ENCODE results near the gene UBAC2.

Gene UBAC2

DNA sequence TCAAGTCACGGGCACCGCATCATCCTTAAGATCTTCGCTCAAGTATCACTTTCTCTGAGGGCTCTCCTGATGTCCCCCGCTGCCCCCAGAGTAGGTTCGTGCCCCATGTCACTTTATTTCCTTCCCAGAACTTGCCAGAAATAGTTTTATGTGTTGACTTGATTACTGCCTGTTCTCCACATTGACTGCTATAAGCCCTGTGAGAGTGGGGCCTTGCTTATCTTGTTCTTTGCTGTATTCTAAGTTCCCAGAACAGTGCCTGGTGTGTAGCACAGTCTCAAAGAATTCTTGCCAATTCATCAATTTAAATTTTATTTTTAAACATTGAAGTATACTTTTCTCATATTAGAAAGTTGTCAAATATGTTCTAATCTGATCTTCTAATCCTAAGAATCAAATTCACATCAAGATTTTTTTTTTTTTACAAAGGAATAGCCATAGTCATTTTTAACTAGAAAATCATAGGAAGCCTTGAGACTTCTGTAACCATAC, 138.6 kb downstream of the UBAC2 start:
- DNase-seq (ENCODE audit: low read depth in 2 of 2), result no peak

GRCh38 chr13:99339736-99340397, 139.2 kb downstream of the UBAC2 start:
- no peak for DNase-seq (ENCODE audit: low read depth in 2 of 2)

- no peak for DNase-seq (ENCODE audit: low read depth in 2 of 2)
These were observed 140.0 kb downstream of the UBAC2 start for GRCh38 chr13:99340638-99341037.

- no peak for DNase-seq (ENCODE audit: low read depth in 2 of 2)
These were observed 141.5 kb downstream of the UBAC2 start for GRCh38 chr13:99341969-99342722.

GRCh38 chr13:99342723-99343315, 142.2 kb downstream of the UBAC2 start:
- no peak for DNase-seq (ENCODE audit: low read depth in 2 of 2)

DNA sequence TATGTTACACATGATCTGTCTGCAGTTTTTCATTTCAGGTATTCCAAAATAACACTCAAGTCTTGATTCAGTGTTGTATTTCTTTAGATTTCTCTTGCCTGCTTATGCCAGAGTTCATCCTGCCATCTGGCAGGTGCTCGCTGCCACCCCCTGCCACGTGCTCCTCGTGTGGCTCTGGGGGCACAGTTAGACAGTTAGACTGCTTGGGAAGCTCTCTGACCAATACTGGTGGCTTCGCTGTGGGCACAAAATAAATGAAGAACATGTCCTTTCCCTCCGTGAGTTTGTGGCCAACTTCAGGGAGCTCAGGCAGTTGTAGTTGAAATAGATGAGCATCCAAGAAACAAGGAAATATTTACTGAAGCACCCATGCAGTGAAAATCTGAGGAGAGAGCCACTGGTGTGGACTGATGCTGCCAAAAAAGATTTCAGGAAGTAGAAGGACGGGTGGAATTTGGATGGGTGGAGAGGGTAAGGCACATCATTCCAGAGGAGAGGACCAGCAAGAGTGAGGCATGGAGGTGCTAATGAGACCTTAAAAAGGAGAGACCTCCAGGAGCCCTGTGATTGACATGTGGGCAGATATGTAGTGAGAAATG, 144.1 kb downstream of the UBAC2 start:
- DNase-seq (ENCODE audit: low read depth in 2 of 2), result no peak

GRCh38 chr13:99345345-99345744, 144.7 kb downstream of the UBAC2 start:
- no peak for DNase-seq (ENCODE audit: low read depth in 2 of 2)

- DNase-seq (ENCODE audit: low read depth in 2 of 2), result no peak
These were observed 145.8 kb downstream of the UBAC2 start for GRCh38 chr13:99346335-99347042.

GRCh38 chr13:99347335-99347878, 146.8 kb downstream of the UBAC2 start:
- no peak for DNase-seq (ENCODE audit: low read depth in 2 of 2)

- no peak for DNase-seq (ENCODE audit: low read depth in 2 of 2)
These were observed 147.3 kb downstream of the UBAC2 start for GRCh38 chr13:99347911-99348451.

- no peak for DNase-seq (ENCODE audit: low read depth in 2 of 2)
These were observed 149.5 kb downstream of the UBAC2 start for GRCh38 chr13:99350191-99350590.

DNA sequence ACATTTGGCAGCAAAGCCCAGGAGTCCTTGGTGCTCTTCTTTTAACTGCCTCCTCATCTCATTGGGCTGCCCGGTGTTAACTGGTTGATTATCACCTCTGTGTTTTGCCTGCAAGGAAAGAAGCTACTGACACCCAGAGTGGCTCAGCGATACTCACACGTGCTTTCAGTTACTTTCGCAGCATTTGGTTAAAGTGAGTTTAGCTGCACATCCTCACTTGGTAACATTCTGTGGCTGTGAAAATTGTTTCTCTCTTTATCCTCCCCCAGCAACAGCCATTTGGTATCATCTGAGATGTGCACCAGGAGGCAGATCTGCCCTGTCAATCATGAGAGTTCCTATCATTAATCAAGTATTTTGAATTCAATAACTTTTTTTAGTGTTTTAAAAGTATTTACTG, 151.1 kb downstream of the UBAC2 start:
- DNase-seq (ENCODE audit: low read depth in 2 of 2), result no peak

DNA sequence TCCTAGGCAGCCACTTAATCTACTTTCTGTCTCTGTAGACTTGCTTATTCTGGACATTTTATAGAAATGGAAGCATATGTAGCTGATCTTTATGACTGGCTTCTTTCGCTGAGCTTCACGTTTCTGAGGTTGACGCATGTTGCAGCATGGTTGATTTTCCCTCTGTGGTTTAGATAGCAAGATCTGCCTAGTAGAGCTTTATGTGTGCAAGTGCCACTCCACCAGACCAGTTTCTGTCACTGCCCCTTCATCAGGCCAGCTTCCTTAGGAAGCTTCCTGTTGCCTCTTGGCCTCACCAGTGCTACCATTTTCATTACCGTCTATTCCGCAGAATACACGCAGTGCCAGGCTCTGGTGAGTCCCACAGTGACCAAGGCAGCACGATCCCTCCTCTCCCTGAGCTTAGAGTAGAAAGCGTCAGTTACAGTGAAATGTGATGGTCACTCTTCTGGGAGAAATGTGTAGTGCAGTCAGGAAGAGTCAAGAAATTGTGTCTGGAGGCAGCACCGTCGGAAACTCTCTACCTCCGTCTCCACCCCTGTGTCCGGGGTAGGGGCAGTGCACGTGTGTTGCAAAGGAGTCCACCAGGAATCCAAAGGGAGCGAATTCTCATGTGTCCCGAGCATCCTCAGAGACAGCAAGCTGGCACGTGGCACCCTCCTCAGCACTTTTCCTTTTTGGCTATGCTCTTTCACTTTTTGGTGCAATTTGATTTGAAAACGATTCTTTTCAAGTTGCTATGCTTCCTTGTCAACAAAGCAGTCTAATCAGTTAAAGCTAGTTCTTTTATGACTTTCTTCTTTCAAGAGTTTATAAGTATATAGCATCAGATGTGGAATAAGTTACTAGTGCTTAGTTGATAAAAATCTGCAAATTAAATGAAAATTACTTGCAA, 151.9 kb downstream of the UBAC2 start:
- no peak for DNase-seq (ENCODE audit: low read depth in 2 of 2)

DNA sequence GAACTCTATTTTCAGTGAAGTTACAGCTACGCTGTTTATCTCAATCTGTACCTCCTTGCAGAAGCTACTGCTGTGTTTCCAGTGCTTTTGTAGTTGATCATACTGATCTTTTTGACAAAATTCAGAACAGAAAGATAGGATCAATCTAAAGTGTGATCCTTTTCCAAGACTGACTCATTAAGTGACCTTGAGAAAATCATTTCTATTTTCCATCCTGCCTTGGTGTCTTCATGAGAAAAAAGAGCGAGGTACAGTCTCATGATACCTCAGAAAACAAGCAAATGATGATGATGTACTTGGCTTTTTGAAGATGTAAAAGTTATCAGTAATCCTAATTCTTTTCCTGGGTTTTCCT, 152.6 kb downstream of the UBAC2 start:
- no peak for DNase-seq (ENCODE audit: low read depth in 2 of 2)

DNA sequence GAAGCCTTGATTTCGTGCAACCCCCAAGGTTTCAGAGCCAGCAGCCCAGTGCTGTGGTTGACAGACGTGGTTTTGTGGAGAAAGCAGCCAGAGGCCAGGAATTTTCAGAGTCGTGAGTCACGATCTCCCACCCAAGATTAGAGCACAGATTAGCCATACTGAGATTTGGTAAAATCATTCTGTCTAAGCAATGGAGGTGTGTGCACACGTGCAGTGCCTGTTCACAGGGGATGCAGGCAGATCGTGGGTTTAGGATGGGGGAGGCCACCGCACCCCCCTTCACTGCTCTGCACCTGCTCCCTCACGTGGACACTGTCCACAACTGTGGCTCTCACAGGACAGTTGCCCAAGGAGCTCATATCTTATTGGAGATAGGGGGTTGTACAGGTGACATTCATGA, 153.2 kb downstream of the UBAC2 start:
- DNase-seq (ENCODE audit: low read depth in 2 of 2), result no peak

DNA sequence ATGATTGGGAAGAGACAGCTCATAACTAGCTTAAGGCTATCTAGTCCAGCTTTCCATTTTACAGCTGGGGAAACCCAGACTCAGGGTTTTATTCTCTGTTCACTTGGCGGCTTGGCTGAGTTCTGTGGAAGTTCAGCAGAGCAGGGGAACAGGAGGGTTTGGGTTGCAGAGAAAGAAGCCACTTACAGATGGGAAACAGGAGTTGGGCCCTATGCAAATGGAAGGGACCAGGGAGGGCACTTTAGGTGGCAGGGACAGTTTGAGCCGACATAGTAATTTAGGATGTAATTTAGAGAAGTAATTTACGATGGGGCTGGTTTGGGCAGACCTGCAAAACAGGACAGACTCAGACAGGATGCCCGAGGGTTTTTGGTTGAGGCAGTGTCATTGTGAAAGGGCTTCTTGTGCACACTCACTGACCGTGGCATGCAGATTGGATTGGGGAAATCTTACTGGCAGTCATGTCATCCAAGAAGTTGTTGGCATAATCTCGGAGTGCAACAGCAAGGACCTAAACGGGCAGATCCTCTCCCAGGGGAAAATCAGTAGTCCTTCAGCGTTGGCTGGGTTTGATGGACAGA, 153.8 kb downstream of the UBAC2 start:
- DNase-seq (ENCODE audit: low read depth in 2 of 2), result no peak

DNA sequence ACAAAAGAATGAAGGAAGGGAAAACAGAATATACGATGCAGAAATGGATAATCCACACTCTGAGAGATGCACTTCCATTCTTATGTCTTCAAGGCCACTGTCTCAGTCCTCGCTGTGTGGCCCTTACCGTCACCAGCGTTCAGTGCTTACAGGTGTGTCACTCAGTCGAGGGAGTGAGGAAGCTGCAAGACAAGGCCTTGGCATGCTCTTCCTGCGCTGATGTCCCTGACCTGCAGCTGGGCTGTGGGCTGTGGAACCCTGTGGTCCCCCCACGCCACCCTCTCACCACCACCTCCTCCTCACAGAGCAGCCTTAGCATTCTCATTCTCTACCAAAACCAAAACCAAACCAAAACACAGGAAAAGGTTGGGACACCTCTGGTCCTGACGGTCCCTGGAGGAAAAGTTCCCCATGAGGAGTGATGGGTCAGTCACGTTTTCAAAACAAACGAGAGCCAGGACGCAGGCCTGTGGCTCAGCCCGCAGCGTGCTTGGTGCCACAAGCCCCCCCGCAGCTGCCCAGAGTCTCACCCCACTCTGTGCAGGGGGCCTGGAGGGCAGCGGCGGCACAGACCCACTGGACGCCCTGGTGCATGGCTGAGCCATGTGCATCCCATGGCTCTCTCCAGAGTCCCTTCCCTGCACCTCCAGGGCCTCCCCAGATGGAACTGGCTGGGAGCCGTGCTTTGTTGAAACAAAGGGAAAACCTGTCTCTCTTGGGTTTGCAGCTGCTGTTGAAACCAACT, 154.8 kb downstream of the UBAC2 start:
- no peak for DNase-seq (ENCODE audit: low read depth in 2 of 2)

DNA sequence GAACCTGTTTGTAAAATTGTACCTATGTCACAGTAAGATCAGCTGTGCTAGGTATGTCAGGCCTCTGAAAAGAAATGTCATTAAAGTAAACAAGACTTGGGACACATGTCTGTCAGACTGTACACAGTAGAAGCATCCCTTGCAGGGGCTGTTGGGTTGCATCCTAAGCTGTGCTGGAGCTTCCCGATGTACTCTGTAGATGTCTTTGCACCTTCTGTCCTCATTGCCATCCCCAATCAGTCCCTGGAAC, 155.3 kb downstream of the UBAC2 start:
- no peak for DNase-seq (ENCODE audit: low read depth in 2 of 2)

DNA sequence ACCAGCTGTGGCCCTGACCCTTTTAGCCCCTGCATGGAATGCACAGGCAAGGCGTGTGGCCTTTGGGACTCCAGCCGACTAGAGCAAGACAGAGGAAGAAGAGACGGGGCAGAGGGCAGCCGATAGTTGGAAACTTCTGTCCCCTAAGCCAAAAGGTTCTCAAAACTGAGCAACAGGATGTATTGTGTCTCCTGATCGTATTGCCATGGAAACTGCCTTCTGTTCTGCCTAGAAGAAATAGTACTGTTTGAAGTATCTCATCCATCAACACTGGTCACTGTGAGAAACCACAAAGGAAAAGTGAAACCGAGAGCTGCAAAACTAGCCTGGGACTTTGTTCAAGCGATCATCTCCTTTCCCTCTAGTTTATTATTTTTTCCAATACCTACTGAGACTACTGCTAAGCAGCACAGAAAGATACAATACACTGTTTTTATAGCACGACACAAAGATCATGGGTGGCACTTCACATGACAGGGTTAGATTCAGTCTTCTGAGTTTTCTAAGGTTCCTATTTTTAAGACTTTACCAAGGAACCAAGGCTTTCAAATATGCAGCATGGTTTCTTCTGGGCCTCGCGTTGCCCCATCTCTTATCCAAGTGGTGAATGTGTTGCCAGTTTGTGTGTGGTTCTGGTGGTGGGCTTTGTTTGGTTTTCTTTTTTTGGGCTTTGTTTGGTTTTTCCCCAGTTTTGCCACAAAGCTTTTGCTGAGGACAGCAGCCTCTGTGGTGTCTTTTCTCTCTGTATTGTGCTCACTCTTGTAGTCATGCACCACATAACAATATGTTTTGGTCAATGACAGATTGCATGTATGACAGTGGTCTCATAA, 155.8 kb downstream of the UBAC2 start:
- no peak for DNase-seq (ENCODE audit: low read depth in 2 of 2)

Measured in activated CD4-positive, alpha-beta T cell treated with anti-CD3 and anti-CD28 coated beads for 24 hours (primary cell).